HG03439 (cell line): Measurements from ENCODE around the gene BRF1.

Source experiments
- ATAC-seq: cut with Tn5 transposase; IDR thresholded peaks from one replicate; pipeline ENCODE4 v1.9.1; 2021; ENCODE audit warnings: mild to moderate bottlenecking, moderate library complexity; ENCODE audit not compliant: unreplicated experiment

Gene BRF1

DNA sequence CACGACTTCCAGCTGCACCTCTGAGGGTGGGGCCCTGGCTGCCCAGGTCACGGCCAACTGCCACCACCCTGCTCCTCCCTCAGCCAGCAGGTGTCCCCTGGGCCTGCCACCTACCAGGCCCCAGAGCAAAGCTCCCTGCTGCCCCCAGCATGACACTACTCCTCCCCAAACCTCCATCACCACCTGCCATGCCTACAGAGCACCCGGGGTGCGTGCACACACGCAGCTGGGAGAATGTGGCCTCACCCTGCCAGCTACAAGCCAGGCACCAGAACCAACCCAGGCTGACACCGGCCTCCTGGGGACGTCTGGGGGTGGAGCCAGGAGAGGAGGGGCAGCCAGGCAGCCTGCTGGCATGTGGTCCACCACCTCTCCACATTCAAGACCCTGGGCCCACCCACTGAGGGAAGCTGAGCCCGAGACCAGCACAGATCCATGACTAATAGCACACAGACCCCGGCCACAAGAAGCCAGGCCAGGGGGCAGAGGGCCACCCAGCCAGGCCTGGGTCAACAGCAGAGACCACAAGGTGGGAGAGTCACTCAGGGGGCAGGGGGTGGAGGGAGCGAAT is 135.6 kb downstream of the BRF1 start:
- no peak for ATAC-seq

GRCh38 chr14:105163040-105163742 is 137.6 kb downstream of the BRF1 start:
- ATAC-seq = no peak

DNA sequence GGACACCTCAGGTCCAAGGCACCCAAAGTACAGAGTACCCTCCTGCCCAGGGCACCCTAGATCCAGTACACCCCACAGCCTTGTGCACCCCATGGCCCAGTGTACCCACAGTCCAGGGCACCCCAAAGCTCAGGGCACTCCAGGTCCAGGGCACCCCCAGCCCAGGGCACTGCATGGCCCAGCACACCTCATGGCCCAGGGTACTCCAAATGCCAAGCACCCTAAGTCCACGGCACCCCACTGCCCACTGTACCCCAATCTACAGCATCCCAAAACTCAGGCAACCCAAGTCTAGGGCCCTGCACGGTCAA is 138.2 kb downstream of the BRF1 start:
- no peak for ATAC-seq

DNA sequence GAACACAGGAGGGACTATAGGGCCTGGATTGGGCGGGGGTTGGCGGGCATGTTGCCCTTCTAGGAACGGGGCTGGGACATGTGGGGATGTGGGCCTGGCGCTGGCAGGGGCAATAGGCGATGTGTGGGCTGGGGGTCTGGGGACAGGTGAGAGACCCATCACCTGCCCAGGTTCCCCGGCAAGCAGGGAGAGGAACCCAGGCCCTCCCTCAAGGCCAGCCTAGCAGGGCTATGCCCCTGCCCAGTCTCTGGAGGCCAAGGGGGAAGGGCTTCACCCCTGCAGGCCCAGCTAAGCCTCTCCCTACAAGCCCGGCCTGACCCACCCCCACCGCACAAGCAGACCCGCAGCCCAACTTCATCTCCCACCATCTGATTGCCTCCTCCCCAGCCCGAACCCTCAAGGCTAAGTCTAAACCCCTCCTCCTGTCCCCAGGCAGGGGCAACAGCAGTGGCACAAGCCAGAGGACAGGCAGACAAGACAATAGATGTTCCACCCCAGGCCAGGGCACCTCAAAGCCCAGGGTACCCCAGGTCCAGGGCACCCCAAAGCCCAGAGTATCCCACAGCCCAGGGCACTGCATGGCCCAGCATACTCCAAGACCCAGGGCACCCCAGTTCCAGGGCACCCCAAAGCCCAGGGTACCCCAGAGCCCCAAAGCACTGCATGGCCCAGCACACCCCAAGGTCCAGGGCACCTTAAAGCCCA is 138.7 kb downstream of the BRF1 start:
- ATAC-seq = no peak

DNA sequence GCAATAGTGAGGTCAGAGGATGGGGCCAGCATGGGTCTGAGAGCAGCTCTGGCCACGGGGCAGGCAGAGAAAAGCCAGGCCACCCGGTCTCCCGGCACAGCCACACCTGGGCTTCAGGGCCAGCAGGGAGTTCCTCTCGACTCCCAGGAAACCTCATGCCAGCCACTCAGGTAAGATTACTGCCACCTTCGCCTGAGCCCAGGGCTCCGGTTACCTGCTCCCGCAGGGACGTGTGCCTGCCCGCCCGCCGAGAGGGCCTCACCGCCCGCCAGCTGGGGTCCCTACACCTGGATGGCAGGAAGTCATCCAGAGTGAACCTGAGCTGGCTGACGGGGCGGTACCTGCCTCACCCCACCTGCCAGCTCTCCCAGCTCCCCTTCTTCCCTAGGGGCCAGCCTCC is 139.5 kb downstream of the BRF1 start:
- ATAC-seq = no peak

DNA sequence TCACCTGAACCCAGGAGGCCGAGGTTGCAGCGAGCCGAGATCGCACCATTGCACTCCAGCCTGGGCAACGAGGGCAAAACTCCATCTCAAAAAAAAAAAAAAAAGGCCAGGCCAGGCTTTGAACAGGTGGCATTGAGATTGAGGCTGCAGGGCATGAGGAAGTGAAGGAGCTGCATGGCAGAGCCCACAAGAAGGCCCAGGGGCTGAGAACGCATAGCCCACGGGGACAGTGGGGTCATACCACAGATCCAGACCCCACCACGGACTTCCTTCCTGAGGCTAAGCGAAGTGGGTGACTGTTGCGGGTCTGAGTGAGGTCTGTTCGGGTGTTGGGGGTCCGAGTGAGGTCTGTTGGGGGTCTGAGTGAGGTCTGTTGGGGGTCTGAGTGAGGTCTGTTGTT is 140.0 kb downstream of the BRF1 start:
- ATAC-seq = no peak

- ATAC-seq = no peak
Measured at GRCh38 chr14:105159344-105159743, 141.5 kb downstream of the BRF1 start.
